RPMI8226 (cell line): ENCODE results near the gene ZDHHC12.

Experiments
- DNase-seq: peaks from one replicate; pipeline ENCODE4 v3.0.0-alpha.2; 2015

Gene ZDHHC12

DNA sequence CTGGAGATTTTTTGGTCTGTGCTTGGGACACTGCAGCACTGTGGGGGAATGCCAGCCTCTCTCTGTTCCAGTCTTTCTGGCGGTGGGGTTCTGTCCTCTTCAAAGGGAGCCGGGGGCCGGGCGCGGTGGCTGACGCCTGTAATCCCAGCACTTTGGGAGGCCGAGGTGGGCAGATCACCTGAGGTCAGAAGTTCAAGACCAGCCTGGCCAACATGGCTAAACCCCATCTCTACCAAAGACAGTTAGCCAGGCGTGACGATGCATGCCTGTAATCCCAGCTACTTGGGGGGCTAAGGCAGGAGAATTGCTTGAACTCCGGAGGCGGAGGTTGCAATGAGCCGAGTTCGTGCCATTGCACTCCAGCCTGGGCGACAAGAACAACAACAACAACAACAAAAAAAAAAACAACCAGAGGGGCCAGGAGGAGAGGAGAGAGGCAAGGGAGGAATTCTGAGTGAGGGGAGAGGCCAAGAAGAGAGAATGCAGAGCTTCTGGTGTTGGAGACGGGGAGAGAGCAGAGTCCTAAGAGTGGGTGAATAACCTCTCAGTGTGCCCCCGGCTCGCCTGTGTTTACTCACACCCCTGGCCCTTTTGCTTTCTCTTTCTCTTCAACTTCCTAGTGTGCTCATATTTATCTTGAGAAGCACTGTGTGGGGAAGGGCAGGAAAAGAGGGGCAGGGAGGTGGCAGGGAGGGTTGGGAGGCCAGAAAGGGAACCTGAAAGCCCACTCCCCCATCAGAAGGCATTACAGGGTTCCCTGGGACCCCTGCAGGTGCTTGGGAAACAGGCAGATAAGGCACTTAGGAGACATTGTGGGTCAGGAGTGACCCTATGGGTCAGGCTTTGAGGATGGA is 38.1 kb downstream of the ZDHHC12 start:
- DNase-seq, result peak; percentile 75

DNA sequence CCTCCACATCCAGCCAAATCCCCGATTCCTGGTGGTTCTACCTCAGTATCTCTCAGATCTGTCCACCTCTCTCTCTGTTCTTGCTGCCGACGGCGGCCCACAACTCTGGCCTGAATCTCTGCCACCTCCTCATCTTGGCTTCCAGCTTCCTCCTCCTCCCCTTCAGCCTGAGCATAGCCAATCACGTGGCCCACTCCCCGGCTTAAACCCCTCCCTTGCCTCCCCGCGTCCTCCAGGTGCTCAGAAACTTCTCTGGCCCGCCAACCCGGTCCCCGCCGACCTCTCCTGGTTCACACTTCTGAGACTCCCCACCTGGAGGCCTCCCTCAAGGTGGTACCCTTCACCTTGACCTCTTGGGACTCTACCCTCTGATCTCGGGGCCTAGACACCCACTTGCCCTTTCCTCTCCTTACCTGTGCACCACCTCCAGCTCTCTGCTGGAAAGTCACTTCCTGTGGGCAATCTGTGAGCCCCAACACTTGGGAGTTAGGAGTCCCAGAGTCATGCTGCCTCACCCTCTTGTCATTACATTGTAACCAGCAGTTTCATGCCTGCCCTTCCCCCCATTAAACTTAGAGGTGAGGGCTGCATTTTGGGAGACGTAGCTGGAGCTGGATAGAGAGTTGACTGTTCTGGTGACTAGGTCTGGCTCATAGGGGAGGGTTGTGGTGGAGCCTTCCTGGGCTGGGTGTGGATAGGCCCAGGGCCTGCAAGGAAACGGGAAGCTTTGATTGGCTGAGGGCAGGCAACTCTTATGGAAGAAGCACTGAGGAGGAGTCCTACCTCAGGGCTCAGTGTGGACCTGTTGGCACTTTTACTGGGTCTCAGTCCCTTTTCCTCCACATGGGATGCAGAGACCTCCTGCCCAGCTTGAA is 39.4 kb downstream of the ZDHHC12 start:
- peak; percentile 97 for DNase-seq

DNA sequence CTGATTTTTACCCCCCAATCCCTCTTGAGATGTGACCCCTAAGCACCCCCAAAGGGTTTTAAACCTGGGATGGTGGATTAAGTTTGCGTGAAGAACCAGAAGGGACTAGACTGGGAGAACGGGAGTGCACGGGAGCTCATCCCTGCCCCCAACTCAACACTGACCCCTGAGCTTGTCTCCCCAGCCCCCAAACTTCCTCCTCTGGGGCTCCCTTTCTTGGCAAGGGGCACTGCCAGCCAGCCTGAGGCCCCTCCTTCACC is 39.9 kb downstream of the ZDHHC12 start:
- no peak for DNase-seq

DNA sequence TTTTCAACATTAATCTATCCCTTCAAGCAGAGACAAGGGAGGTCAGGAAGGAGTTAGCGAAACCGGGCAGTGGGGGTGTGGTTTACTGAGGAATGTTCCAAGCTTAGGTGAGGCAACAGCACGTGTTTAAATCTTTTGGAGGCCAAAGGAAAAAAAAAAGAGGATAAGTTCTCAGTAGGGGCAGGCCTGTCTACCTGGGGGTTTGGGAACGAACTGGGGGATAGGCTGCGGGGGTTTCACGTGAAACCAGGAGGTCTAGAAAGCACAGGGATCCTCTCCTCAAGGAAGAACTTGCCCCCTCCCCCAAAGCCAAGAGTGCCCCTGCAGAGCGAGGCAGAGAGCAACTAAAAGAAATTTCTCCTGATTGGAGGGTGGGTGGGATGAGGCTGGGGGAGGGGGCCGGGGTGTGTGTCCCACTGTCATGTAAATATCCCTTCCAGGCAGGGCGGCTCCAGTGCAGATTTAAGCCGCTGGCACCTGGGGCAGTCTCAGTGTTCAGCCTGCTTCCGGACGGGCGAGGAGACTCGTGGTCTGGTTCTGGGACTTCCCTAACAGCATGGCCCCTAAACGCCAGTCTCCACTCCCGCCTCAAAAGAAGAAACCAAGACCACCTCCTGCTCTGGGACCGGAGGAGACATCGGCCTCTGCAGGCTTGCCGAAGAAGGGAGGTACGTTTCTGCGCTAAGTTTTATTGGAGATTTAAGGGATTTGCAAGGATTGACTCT is 40.4 kb downstream of the ZDHHC12 start:
- DNase-seq, result peak; percentile 78

DNA sequence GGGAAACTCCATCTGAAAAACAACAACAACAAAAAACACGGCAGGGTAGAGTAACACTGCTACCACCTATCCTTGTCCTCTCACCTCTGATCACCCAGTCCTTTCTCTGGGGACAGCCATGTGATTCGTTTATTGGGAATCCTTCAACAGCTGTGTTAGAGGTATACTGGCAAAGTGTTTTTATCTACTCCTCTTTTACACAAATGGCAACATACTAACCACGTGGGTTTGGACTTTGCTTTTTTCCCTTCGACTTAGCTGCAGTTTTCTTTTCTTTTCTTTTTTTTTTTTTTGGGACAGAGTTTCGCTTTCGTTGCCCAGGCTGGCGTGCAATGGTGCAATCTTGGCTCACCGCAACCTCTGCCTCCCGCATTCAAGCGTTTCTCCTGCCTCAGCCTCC is 46.1 kb downstream of the ZDHHC12 start:
- no peak for DNase-seq

DNA sequence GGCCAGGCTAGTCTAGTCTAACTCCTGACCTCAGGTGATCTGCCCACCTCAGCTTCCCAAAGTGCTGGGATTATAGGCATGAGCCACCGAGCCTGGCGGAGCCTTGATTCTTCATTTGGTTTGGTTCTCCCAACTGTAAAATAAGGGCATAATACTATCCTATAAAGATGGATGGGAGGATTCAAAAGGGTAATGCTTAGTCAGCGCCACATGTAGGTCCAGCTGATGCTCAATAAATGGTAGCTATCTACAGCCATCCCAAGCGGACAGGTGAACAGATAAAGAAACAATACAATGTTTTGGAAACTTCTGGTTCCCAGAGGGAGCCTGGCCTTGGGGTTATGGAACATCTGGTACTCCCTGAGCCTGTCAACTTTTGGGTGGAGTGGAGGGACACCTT is 48.5 kb downstream of the ZDHHC12 start:
- DNase-seq, result no peak
